ENCODE results near the gene AUTS2.
A peak's percentile ranks its signal among the peaks of the same experiment; 100 is the strongest.

The AUTS2 gene

GRCh38 chr7:69599955-69600709 is 1.9 kb downstream of the AUTS2 start:
- peak in 1 of 5 experiments; percentile 12 for DNase-seq

DNA sequence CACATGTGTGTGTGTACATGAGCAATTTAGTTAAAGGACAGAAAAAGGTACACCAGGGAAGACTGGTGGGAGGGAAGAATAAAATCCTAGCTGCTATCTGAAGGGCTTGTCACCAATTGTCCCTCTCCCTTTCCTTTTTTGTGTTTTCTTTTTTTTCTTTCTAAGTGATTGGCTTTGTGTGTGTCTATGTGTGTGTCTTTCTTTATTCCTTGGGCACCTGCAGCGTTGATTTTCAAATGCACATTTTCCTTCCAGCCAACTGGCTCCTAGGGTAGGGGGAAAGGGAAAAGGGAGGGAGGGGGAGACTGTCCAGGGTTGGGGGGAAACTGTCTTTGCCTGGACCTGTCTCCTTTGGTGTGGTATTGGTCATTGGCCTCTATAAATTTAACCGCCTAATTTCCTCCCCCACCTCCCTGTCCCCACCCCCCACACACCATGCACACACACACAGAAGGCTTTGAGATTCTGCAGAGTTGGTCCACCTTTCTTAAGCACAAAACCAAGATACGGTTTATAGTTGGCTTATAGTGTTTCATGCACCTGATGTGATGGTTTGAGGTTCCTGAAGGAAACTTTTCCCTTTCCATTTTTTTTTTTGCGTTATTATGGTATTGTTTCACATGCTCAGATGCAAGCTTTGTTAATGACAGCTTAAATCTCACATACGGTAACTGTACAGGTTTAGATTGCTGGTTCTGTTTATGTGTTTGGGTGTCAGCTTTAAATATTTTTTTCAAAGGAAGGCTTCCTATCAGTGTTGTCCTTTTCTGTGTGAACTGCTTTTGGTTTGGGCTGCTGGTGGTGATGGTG is 2.6 kb downstream of the AUTS2 start:
- DNase-seq: no peak

DNA sequence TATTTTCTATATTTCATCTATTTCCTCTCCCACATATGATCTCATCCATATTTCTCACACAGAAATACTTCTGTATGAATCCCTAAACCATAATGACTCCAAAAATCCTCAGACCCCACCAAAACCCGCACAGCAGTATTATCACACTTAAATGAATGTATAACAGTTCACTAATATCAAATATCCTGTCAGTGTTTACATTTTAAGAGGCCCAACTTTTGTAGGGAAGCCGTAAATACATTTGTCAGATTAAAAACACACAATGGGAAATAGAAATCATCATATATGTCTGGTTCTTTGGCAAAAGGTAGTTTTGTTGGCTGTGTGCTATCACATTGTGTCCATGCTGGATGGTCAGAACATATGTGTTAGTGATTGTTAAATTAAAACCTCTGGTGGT is 4.2 kb downstream of the AUTS2 start:
- no peak for DNase-seq

DNA sequence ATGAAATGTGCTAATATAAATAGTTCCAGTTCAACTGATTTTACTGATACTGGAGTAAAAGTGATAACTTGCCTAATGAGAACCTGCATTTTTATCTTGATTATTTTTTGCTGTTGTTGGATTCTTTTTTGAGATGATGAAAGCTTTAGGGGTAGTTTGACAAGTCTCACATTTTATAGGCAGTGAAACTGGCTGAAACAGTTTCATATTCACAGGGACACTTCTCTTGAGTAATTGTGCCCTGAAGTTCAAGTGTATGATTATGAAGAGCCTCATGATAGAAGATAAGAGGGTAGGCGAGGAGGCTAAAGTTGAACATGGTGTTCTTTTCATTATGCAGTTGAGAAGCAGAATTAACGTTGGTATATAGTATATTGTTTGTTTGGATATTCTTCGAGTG is 5.1 kb downstream of the AUTS2 start:
- DNase-seq: no peak

DNA sequence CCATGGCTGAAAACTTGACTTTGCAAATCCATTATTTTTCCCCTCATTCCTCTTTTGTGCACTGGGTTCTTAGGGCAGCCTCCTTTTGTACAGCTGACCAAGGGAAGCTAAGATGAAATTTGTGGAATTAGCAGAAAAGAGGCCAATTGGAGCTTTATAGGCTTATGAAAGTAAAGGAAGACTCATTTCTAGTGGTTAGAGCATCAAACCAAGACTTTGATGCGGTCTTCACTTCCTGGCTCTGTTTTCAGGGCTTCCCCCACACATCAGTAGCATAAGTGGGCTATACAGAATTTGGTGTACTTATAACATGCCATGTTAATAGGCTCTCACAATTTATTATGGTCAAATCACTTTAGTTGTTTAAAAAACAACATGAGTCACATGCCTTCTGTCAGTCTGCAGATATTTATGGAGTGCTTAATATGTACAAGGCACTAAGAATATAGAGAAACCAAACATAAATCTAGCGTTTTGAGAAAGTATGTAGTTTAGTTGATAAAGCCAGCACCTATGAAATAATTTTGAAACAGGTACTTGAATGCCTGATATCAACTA is 5.7 kb downstream of the AUTS2 start:
- DNase-seq: peak in 2 of 5 experiments; percentile 37 to 43

GRCh38 chr7:69605070-69605469 is 6.8 kb downstream of the AUTS2 start:
- no peak for DNase-seq

- no peak for DNase-seq
Measured at GRCh38 chr7:69605546-69605945, 7.3 kb downstream of the AUTS2 start.

DNA sequence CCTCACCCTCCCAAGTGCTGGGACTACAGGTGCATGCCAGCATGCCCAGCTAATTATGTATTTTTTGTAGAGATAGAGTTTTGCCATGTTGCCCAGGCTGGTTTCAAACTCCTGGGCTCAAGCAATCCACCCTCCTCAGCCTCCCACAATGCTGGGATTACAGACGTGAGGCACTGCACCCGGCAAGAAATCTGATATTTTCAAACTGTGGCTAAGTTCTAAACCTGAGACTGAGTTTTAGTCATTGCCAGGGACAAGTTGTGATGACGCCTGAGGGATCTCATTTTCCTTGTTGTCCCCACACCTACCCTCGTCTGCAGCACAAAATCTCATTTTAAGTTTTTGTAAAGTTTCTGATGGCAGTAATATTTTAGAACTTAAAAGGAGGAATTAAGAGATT is 9.8 kb downstream of the AUTS2 start:
- no peak for DNase-seq

GRCh38 chr7:69608878-69609277 is 10.6 kb downstream of the AUTS2 start:
- no peak for DNase-seq

DNA sequence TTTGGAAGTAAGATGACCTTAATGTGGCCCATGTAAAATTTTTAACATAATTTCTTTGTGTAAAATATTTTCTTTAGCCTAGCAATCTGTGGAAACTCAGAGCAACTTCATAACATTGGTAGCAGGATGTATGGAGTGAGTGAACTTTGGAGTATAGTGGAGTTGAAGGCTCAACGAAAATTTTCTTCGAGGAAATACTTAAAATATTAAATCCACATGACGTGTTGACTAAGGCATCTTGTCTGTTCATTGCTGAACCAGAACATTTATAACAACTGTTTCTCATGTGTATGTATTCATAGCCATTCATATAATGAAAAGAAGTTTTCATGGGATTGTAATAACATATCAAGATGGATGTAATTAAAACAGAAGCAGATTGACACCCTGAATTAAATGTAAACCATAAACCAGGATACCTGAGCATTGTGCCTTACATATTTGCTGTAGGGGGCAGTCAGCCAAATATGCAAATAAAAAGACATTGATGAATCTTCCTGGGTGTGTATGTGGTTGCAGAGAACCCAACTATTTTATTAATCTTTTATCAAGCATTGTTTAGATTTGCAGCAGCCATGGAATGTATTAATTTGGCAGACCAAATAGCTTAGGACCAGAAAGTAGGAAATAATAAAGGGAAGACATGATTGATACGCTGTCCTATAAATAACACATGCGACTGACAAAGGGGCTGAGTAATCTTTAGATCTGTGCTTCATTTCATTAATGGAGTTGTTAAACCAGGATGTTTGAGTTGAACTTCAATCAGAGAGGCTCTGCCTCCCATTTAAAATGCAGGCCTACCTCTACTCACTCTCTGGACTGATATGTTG is 11.5 kb downstream of the AUTS2 start:
- no peak for DNase-seq

- no peak for DNase-seq
Measured at GRCh38 chr7:69610374-69611084, 12.3 kb downstream of the AUTS2 start.

DNA sequence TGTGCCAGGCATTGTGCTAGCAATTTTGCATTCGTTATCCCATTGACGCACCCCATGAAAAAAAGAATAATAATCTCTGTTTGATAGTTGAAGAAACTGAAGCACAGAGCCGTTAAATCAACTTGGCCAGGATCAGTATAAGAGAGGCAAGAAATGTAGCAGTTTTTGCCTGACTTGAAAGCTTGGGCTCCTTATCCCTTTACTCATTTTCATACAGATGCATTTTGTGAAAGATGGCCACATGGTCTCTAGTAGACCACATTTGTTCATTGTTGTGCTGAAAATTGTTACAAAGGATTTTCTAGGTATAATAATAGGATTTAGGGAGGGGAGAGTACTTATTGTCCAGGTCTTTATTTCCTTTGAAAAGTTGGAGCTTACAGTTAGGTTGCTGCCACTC is 14.7 kb downstream of the AUTS2 start:
- DNase-seq: no peak

- no peak for DNase-seq
Measured at GRCh38 chr7:69613846-69614245, 15.6 kb downstream of the AUTS2 start.

DNA sequence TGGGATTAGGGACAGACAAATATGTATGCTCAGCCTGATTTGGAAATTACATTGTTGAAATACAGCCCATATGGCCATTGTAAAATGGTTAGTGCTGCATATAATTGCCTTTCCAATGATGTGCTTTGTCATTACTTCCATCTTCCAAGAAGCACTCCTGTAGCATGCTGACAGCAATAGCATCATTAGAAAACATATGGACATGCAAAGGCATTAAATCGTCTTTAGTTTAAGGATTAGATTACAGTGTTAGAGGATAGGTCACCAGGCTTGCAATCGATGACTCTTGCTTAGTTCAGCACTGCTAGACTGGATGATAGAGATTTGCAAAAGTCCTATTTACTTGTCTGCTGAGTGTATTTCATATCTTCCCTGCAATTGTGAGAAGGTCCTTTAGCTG is 17.4 kb downstream of the AUTS2 start:
- no peak for DNase-seq

- DNase-seq: no peak
Measured at GRCh38 chr7:69617364-69617763, 19.1 kb downstream of the AUTS2 start.

GRCh38 chr7:69619054-69619453 is 20.8 kb downstream of the AUTS2 start:
- no peak for DNase-seq

DNA sequence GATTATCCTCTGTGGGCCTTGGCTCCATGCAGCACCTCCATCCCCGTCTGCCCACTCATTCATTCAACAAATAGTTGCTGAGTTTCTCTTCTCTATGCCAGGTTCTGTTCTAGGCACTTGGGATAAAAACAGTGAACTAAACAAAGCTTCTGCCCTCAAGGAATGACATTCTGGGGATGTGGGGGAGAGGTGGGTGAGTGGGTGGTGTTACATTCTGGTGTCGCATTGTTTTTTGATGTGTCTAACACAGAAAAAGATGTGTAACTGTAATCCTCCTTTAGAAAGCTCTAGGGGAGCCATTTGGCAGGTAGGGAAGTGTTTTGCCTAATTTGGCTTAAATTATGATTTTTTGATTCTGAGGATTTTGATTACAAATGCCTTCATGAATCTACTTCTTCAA is 21.4 kb downstream of the AUTS2 start:
- DNase-seq: no peak

DNA sequence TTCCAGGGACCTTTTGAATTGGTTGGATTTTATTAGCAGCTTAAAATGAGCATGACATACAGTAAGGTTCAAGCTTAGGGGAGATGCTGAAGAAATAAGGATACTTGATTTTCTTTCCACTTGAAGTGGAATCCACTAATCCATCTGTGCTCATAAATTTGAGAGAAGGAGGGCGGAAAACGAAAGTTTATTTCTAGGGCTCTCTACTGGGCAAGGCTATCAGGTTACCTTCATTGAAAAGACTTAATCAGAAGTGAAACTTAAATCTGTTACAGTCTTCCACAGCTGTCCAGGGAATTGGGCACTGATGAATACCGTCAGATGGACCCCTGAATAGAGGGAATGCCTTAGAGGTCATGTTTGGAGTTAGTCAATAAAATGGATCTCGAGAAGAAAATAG is 21.8 kb downstream of the AUTS2 start:
- DNase-seq: no peak

DNA sequence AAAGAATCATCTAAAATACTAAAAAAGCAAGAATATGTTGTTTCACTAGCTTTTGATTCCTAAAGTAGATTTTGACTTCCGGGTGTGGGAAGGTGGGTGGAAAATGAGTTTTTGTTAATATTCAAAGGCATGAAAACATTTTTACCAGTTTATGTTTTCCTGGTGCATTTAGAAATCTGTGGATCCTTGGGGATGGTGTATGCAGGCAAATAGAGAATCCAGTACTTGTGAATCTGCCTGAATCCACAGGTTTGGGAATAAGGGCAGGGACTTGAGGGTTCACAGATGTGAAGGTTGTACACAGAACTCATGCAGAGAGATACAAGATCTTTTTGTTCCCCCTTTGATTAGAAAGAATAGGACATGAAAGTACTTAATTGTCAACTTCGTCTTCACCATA is 22.4 kb downstream of the AUTS2 start:
- no peak for DNase-seq

DNA sequence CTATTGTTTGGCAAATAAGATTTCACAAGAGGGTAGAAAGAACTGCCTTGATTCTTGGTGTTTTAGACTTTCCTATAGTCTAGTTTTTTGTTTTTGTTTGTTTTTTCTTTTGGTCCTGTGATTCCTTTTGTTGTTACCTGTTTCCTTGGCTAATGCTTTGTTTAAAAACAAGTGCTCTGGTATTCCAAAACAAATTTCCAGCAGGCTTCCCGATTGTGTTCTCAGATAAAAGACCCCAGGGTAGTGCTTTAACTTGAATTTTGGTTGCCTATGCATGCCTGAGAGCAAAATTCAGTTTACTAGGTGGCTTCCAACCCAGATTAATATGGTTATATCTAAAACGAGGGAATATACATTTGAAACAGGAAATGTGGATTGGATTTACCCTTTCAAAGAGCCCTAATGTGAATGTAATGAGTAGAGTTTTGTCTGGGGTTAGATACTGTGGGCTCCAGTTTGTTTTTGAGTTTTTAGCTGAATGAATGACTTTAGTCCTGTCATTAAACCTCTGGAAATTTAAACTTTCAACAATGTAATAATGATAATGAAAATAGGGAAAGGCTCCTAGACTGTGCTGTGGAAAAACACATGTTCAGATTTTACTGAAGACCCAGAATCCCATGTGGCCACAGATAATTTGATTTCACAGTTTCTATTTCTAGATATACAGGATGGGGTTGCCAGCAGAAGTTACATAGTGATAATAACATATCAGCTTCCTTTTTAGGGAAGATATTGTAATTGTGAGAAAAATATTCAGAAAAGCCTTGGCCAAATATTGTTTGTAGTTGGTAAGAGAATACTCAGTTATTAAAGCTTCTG is 23.9 kb downstream of the AUTS2 start:
- DNase-seq: no peak

- no peak for DNase-seq
Measured at GRCh38 chr7:69622960-69623359, 24.7 kb downstream of the AUTS2 start.

All from T-helper 2 cell (primary cell).